Measurements from ENCODE around the gene CEP43. TPM values are rescaled to one million over a fixed set of nuclear protein-coding genes. Genes with fewer than 3 reads are reported as not detected.
A peak's percentile ranks its signal among the peaks of the same experiment; 100 is the strongest.

CEP43 gene
- total RNA-seq, 1 donor from 2014 or later, result 16.0 TPM

- H3K27me3 Mint-ChIP-seq (ENCODE audit: low read depth, unreplicated experiment), result no peaks in the 10 kb centered on the region
- Histone ChIP-seq H3K9ac (ENCODE audit: low read length) (no peak overlapping the region), H3K79me2 (ENCODE audit: insufficient read depth, low read length) (peaks cover 7% of the 10 kb centered on the region), H3K4me1 (ENCODE audit: insufficient read depth, low read length) (no peaks in the 10 kb centered on the region), H3K27ac (ENCODE audit: low read depth, low read length) (no peak overlapping the region), H3K4me3 (ENCODE audit: insufficient read depth, low read depth, low read length) (no peak overlapping the region), H3K4me2 (ENCODE audit: low read length) (no peak overlapping the region), H2AFZ (ENCODE audit: low read depth, low read length) (no peak overlapping the region), H3K36me3 (ENCODE audit: insufficient read depth, low read length) (no peaks in the 10 kb centered on the region), H3K9me3 (ENCODE audit: insufficient read depth, low read depth, low read length) (no peaks in the 10 kb centered on the region), H3K27me3 (ENCODE audit: insufficient read depth, low read length) (no peaks in the 10 kb centered on the region), H4K20me1 (ENCODE audit: insufficient read depth, low read length) (no peaks in the 10 kb centered on the region)
- no peak for FAIRE-seq
- no peak for DNase-seq (ENCODE audit: low read depth)
- peaks cover 4% of the 10 kb centered on the region for H3K4me1 Mint-ChIP-seq (ENCODE audit: low read depth, unreplicated experiment)
- H3K4me3 Mint-ChIP-seq (ENCODE audit: unreplicated experiment), result no peak overlapping the region
- no peaks in the 10 kb centered on the region for H3K36me3 Mint-ChIP-seq (ENCODE audit: low read depth, unreplicated experiment)
- TF ChIP-seq CTCF (IDR thresholded peaks at IDR 0.05; ENCODE audit: insufficient read depth, low read depth, low read length) (no peak), EZH2 (IDR thresholded peaks at IDR 0.05; ENCODE audit: insufficient read depth, low read length) (no peak)
- H3K9me3 Mint-ChIP-seq (ENCODE audit: unreplicated experiment), result no peaks in the 10 kb centered on the region
- H3K27ac Mint-ChIP-seq (ENCODE audit: unreplicated experiment), result no peak overlapping the region
Measured at GRCh38 chr6:166980738-166981137, 18.5 kb upstream of the CEP43 start.

GRCh38 chr6:166987448-166987847 is 11.7 kb upstream of the CEP43 start:
- Mint-ChIP-seq H3K4me3 (ENCODE audit: unreplicated experiment) (no peak overlapping the region), H3K4me1 (ENCODE audit: low read depth, unreplicated experiment) (peaks cover 16% of the 10 kb centered on the region), H3K9me3 (ENCODE audit: unreplicated experiment) (no peaks in the 10 kb centered on the region), H3K36me3 (ENCODE audit: low read depth, unreplicated experiment) (no peaks in the 10 kb centered on the region), H3K27me3 (ENCODE audit: low read depth, unreplicated experiment) (no peaks in the 10 kb centered on the region), H3K27ac (ENCODE audit: unreplicated experiment) (no peak overlapping the region)
- Histone ChIP-seq H3K4me2 (ENCODE audit: low read length) (no peak overlapping the region), H3K79me2 (ENCODE audit: insufficient read depth, low read length) (peaks cover 38% of the 10 kb centered on the region), H4K20me1 (ENCODE audit: insufficient read depth, low read length) (no peaks in the 10 kb centered on the region), H3K27me3 (ENCODE audit: insufficient read depth, low read length) (no peaks in the 10 kb centered on the region), H3K36me3 (ENCODE audit: insufficient read depth, low read length) (no peaks in the 10 kb centered on the region), H3K9me3 (ENCODE audit: insufficient read depth, low read depth, low read length) (no peaks in the 10 kb centered on the region), H3K4me1 (ENCODE audit: insufficient read depth, low read length) (no peaks in the 10 kb centered on the region), H3K9ac (ENCODE audit: low read length) (no peak overlapping the region), H3K4me3 (ENCODE audit: insufficient read depth, low read depth, low read length) (no peak overlapping the region), H3K27ac (ENCODE audit: low read depth, low read length) (no peak overlapping the region), H2AFZ (ENCODE audit: low read depth, low read length) (no peak overlapping the region)
- FAIRE-seq, result no peak
- TF ChIP-seq CTCF (IDR thresholded peaks at IDR 0.05; ENCODE audit: insufficient read depth, low read depth, low read length) (no peak), EZH2 (IDR thresholded peaks at IDR 0.05; ENCODE audit: insufficient read depth, low read length) (no peak)
- DNase-seq (ENCODE audit: low read depth), result no peak

- no peaks in the 10 kb centered on the region for H3K9me3 ChIP-seq (ENCODE audit: insufficient read depth, low read depth, low read length)
- no peak overlapping the region for H3K4me3 ChIP-seq (ENCODE audit: insufficient read depth, low read depth, low read length)
- H3K27me3 ChIP-seq (ENCODE audit: insufficient read depth, low read length), result no peaks in the 10 kb centered on the region
- H3K36me3 ChIP-seq (ENCODE audit: insufficient read depth, low read length), result no peaks in the 10 kb centered on the region
- no peak overlapping the region for H3K9ac ChIP-seq (ENCODE audit: low read length)
- peak; percentile 35 for DNase-seq (ENCODE audit: low read depth)
- Mint-ChIP-seq H3K4me3 (ENCODE audit: unreplicated experiment) (no peak overlapping the region), H3K27ac (ENCODE audit: unreplicated experiment) (no peak overlapping the region), H3K4me1 (ENCODE audit: low read depth, unreplicated experiment) (peaks cover 16% of the 10 kb centered on the region), H3K27me3 (ENCODE audit: low read depth, unreplicated experiment) (no peaks in the 10 kb centered on the region), H3K9me3 (ENCODE audit: unreplicated experiment) (no peaks in the 10 kb centered on the region), H3K36me3 (ENCODE audit: low read depth, unreplicated experiment) (no peaks in the 10 kb centered on the region)
- peak; percentile 26 for FAIRE-seq
- no peak overlapping the region for H2AFZ ChIP-seq (ENCODE audit: low read depth, low read length)
- H3K4me1 ChIP-seq (ENCODE audit: insufficient read depth, low read length), result no peaks in the 10 kb centered on the region
- H4K20me1 ChIP-seq (ENCODE audit: insufficient read depth, low read length), result no peaks in the 10 kb centered on the region
- no peak for TF ChIP-seq CTCF (IDR thresholded peaks at IDR 0.05; ENCODE audit: insufficient read depth, low read depth, low read length)
- no peak for TF ChIP-seq EZH2 (IDR thresholded peaks at IDR 0.05; ENCODE audit: insufficient read depth, low read length)
- H3K27ac ChIP-seq (ENCODE audit: low read depth, low read length), result no peak overlapping the region
- peaks cover 42% of the 10 kb centered on the region for H3K79me2 ChIP-seq (ENCODE audit: insufficient read depth, low read length)
- H3K4me2 ChIP-seq (ENCODE audit: low read length), result no peak overlapping the region
Measured at GRCh38 chr6:166987930-166988329, 11.3 kb upstream of the CEP43 start.
